Left renal cortex interstitium (tissue), 4 donors: ENCODE measurements around the gene SELENOK. TPM values are rescaled to one million over a fixed set of nuclear protein-coding genes. Genes with fewer than 3 reads are reported as not detected.
A peak's percentile ranks its signal among the peaks of the same experiment; 100 is the strongest.
"Not testable (repeated sequence)": the region's sequence is repeated elsewhere in the genome, so short reads cannot be mapped to it uniquely, and the experiment has no call there.

Experiments used
- DNase-seq, 4 donors: peaks; one replicate each; pipeline ENCODE4 v3.0.0-alpha.2; 2013; ENCODE audit warnings: low read depth in 4 of 4, low spot score in 2 of 4, missing footprints in 1 of 4
- polyA plus RNA-seq, 4 donors: library from polyadenylated mRNA; unstranded; fragments of 120-200 nt; gene quantifications; one replicate each; pipeline ENCODE4 v1.2.1, GENCODE V29; 2013; ENCODE audit not compliant: insufficient read length in 4 of 4

The SELENOK gene
- 10 to 100 TPM; 74.4 to 97.3 (median 80.7) TPM for polyA plus RNA-seq

- peak; percentile 96 to 98 (median 96) for DNase-seq
Observed at GRCh38 chr3:53891497-53892285, at the start of gene SELENOK. TSS of gene SELENOK (minus strand) at chr3:53891859.

DNA sequence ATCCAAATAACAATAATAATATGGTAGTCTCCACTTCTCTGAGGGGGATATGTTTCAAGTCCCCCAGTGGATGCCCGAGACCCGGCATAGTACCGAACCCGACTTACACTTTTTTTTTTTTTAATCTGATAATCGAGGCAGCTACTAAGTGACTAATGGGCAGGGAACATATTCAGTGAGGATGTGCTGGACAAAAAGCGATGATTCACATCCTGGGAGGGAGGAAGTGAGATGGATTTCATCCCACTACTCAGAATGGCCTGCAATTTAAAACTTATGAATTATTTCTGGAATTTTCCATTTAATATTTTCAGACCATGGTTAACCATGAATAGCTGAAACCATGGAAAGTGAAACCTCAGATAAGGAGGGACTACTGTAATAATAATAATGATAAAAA lies 49.5 kb upstream of the SELENOK start:
- no peak for DNase-seq

DNA sequence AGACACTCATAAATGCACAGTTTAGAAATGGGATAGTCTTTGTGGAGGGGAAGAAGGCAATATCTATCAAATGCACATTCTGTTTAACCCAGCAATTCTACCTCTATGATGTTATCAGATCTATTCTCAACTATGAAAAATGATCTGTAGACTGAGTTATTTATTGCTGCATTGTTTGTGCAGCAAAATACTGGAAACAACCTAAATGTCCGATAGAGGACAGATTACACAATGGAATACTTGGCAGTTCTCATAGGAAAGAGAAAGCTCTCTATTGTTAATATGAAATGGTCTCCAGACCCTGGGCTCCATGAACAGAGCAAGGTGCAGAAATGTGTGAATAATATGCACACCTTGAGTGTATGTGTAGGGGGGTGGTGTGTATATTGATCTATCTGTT lies 49.0 kb upstream of the SELENOK start:
- no peak for DNase-seq

DNA sequence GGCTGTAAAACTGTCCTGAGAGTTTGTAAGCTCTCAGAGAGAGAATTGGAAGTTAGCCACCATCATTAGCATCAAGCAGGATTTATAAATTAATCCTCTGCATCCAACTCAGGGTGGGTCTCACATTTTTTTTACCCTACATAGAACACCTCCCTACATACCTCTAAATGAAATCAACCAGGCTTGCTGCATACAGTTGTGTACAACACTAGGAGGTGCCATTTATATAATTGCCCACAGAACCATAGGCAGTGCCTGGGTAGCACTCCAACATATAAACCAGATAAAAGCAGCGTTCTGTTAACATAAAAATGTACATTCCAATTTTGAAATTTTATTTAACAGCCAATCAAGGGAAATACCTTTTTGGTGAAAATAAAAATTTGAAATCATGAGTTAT lies 48.2 kb upstream of the SELENOK start:
- no peak for DNase-seq

DNA sequence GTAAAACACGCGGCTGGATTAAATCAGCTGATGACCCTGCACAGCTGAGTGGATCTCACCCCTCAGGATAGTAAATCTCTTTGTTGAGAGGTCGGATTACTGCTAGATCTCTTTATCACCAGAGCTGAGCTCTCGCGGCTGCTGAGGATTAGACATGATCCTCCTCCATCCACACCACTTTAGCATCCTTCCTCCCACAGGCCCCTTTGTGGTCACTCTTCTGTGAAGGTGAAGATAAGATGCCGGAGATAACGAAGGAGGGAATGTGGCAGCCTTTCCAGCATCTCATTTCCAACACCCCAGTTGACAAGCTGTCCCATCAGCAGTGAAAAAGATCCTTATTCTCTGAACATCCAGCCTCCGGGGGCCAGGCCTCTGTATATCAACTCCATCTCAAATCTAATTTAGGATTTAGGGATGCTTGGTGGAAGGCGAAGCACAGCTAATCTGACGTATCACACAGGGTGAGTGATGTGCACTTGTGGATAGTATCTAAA lies 47.5 kb upstream of the SELENOK start:
- no peak for DNase-seq

DNA sequence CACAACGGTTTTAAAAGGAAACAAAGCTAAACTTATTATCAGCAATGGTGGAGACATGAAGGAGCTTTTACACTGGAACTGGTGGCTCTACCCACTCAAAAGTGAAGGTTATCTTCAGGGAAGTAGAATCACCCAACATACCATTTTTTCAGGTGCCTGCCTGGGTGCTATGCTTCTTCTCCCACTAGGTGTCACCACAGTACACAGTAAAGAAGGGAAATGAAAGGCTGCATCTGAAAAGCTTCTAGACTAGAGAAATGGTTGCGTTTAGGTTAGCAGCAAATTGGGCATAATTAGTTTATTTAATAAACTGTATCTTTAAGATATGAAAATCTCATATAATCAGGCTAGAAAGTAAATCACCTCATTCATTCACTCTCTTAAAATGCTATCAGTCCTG lies 47.0 kb upstream of the SELENOK start:
- peak in 1 of 4 donors; percentile 62 for DNase-seq

DNA sequence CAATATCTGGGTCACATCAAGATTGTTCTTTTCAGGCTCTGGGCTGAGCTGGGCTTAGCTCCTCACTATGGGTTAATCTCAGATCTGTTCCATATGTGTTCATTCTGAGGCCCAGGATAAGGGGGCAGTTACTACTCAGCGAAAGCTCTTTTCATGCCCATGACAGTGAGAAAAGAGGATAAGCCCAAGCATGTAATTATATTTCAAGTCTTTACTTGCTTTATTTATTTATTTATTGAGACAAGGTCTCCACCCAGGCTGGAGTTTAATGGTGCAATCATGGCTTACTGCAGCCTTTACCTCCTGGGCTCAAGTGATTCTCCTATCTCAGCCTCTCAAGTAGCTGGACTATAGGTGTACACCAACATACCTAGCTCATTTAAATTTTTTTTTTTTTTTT lies 44.7 kb upstream of the SELENOK start:
- DNase-seq = no peak

GRCh38 chr3:53935283-53935901 lies 43.7 kb upstream of the SELENOK start:
- no peak for DNase-seq

- not testable (repeated sequence) for DNase-seq
Observed at GRCh38 chr3:53927208-53927872, 35.7 kb upstream of the SELENOK start.

DNA sequence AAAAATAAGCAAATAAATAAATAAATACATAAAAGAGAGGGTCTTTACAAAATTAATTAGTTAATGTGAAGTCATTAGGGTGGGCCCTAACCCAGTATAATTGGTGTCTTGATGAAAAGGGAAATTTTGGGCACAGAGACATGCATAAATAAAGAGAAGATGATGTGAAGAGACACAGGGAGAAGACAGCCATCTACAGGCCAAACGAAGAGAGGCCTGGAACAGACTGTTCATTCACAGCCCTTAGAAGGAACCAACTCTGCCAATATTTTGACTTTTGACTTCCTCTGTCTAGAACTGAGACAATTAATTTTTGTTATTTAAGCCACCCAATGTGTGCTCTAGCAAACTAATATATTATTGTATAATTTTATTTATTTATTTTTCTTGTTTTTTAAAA lies 29.6 kb upstream of the SELENOK start:
- DNase-seq = no peak

DNA sequence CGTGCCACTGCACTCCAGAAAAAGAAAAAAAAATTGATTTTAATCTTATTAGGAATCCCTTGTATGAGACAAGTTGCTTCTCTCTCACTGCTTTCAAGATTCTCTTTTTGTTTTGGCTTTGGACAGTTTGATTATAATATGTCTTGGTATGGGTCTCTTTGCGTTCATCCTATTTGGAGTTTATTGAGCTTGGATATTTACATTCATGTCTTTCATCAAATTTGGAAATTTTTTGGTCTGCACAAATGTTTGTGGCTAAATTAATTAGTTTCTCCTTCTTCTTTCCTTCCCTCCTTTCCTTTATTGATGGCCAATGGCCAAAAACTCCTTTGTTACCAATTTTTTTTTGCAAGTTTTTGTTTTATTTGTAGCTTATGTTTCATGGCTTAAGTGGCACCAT lies 28.1 kb upstream of the SELENOK start:
- DNase-seq = no peak

- DNase-seq = no peak
Observed at GRCh38 chr3:53913401-53913800, 21.7 kb upstream of the SELENOK start.

DNA sequence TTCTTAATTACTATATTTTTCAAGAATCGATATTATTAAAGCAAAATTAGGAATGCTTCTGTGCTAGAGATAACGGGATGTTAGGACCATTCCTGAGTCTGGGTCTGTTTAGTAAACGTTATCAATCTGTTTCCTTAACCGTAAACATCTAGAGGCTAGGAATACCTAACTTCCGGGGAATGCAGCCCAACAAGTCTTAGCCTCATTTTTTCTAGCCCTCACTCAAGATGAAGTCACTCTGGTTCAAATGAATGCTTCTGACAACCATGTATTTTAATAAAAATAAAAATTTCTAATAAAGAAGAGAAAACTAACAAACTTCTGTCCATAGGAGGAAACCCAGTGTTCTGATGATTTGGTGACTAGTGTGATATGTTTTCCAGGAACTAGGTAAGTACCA lies 11.1 kb upstream of the SELENOK start:
- no peak for DNase-seq

DNA sequence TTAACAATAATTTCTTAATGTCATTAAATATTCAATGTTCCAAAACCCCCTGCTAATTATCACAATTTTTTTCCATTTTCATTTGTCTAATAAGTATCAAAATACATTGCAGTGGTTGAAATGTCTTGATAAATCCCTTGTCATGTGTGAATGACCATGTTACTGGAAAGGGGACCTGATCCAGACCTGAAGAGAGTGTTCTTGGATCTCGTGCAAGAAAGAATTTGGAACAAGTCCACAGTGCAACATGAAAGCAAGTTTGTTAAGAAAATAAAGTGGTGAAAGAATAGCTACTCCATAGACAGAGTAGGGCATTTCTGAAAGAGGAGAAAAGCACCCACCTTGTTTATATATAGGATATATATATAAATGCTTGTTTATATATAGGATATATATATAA lies 10.4 kb upstream of the SELENOK start:
- no peak for DNase-seq

DNA sequence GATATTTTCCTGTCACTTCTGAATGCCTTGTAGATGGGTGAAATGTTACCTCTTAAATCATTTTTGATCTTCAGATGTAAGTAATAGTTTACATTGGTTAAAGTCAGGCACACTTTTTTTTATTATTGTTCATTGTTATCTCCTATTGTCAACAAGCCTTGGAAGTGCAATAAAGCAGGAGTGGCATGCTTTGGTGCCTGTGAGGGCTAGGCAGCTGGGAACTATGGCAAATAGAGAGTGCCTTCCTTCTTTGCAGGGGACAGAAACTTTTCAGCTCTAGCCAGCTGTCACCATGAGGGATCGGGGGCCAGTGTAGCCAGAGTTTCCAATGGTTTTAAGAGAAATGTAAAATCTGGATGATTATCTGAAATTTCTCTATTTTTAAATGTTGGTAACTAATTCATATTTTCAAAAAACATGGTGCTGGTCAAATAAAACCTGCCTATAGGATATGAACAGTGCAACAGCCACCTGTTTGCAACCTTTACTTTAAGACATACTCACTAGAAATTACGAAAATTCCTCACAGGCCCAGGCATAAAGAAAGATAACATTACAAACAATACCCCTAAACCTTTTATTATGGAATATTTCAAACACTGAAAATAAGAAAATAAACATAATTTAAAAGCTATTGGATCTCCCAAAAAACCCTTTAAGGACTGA lies 9.1 kb upstream of the SELENOK start:
- DNase-seq = no peak

DNA sequence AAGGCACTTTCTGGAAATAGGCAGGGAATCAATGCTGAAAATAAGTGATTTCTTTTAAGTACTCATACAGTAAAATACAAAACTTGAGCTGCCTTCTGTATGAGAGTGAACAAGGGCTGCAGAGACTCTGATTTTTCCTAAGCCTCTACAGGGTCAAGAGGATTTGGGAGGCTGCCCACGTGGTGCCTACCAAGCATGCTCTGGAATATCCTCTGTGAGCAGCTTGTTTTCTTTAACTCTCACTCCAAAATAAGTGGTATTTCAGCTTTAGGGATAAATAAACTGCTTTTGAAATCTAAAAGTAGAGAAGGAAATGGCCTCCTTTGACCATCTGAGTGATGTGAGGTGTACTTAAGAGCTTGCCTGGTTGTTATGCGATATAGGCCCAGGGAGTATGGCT lies 8.1 kb upstream of the SELENOK start:
- no peak for DNase-seq

- no peak for DNase-seq
Observed at GRCh38 chr3:53892286-53892637, 603 bp upstream of the SELENOK start.

- no peak for DNase-seq
Observed at GRCh38 chr3:53890726-53891475, 758 bp downstream of the SELENOK start.

- DNase-seq = no peak
Observed at GRCh38 chr3:53888232-53888631, 3.4 kb downstream of the SELENOK start.

GRCh38 chr3:53887446-53887845 lies 4.2 kb downstream of the SELENOK start:
- no peak for DNase-seq
